DND-41 (cell line): ENCODE results near the gene MDFI.

ENCODE experiments used
- EZH2 ChIP-seq: IDR thresholded peaks from 3 replicates; pipeline ENCODE4 v1.6.1; 2012; ENCODE audit warnings: borderline replicate concordance, low read depth, mild to moderate bottlenecking, moderate library complexity, low read length, inconsistent platforms; ENCODE audit not compliant: severe bottlenecking
- TF ChIP-seq, protein P1 (sequence below): IDR thresholded peaks from 2 replicates; pipeline ENCODE4 v1.5.1; 2012; ENCODE audit warnings: borderline replicate concordance, low read length, moderate library complexity, mild to moderate bottlenecking; ENCODE audit not compliant: poor library complexity, severe bottlenecking; ENCODE audit errors: extremely low read depth

DNA sequence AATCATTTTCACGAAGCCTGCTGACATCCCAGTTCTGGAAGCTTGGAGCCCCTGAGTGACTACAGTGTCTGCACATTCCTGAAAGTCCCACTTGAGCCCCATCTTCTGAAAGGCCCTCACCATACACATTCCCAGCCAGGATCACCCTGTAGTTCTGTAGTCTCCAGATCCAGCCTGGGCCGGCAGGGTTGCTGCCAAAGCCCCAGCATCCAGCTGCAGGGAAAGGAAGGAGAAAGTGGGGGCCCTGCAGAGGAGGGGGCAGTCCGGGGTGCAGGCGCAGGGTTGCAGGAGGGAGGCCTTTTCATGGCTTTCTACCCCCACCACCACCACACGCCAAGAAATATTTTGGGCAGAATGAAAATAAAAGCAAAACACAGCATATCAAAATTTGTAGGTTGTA is 26.0 kb downstream of the MDFI start:
- TF ChIP-seq, protein P1, sequence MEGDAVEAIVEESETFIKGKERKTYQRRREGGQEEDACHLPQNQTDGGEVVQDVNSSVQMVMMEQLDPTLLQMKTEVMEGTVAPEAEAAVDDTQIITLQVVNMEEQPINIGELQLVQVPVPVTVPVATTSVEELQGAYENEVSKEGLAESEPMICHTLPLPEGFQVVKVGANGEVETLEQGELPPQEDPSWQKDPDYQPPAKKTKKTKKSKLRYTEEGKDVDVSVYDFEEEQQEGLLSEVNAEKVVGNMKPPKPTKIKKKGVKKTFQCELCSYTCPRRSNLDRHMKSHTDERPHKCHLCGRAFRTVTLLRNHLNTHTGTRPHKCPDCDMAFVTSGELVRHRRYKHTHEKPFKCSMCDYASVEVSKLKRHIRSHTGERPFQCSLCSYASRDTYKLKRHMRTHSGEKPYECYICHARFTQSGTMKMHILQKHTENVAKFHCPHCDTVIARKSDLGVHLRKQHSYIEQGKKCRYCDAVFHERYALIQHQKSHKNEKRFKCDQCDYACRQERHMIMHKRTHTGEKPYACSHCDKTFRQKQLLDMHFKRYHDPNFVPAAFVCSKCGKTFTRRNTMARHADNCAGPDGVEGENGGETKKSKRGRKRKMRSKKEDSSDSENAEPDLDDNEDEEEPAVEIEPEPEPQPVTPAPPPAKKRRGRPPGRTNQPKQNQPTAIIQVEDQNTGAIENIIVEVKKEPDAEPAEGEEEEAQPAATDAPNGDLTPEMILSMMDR, result no peak
- TF ChIP-seq EZH2, result no peak
